ENCODE data around the gene DNAH6. TPM values are rescaled to one million over a fixed set of nuclear protein-coding genes. Genes with fewer than 3 reads are reported as not detected.
"Not testable (repeated sequence)": the region's sequence is repeated elsewhere in the genome, so short reads cannot be mapped to it uniquely, and the experiment has no call there.

The DNAH6 gene
- total and polyA plus RNA-seq, 2 of the 13 experiments (the other 11 are each of a cell fraction or from before 2014, with no cell fraction given), result 0.01 TPM; not detected in 1

- intact Hi-C loops (cut with micrococcal nuclease; ENCODE audit: unreplicated experiment), result loop anchor here (5.0 kb wide), 1 partner anchor 371 kb away; no protein-coding TSS in a partner anchor
- H3K4me3 ChIP-seq (replicated peaks in 1 of 3; ENCODE audit: insufficient read depth in 1 of 3, low read depth in 2 of 3, low read length in 3 of 3); ATAC-seq; H3K9ac ChIP-seq (ENCODE audit: insufficient read depth, low read depth, low read length); DNase-seq (ENCODE audit: low spot score); CTCF ChIA-PET (ENCODE audit: low intra/inter-chr PET ratio, low total read pairs); H3K4me1 ChIP-seq (ENCODE audit: insufficient read depth, low read length); H3K79me2 ChIP-seq (ENCODE audit: insufficient read depth, low read length); BruUV-seq (replicated peaks); FAIRE-seq; H3K4me2 ChIP-seq (ENCODE audit: low read depth, low read length); H2AFZ ChIP-seq (ENCODE audit: low read length); in situ Hi-C loops (cut with HindIII; ENCODE audit: extremely low pct_ligation_motif_present, low pct_unique_long_range_greater_than_20kb); POLR2A ChIA-PET; H3K27ac ChIP-seq (ENCODE audit: extremely low read length, insufficient read depth, low read length); H4K20me1 ChIP-seq (ENCODE audit: insufficient read depth, low read length); H3K9me3 ChIP-seq (ENCODE audit: low read length); H3K36me3 ChIP-seq (replicated peaks in 1 of 2; ENCODE audit: control insufficient read depth in 1 of 2, insufficient read depth in 2 of 2, low read length in 2 of 2); TF ChIP-seq TCF12 (CRISPR knock-in tag; IDR thresholded peaks at IDR 0.05): not testable (repeated sequence)
- H3K27me3 ChIP-seq (ENCODE audit: control insufficient read depth in 1 of 2, insufficient read depth in 2 of 2, low read length in 2 of 2), result peaks cover 0 to 19% of the 10 kb centered on the region in 2 experiments; a peak in 3 of 5 replicates
- WGBS (ENCODE audit: low lambda C conversion rate), result 83% methylated on average over 4 of the region's 4 CpGs
- TF ChIP-seq TBX3 (IDR thresholded peaks at IDR 0.05; ENCODE audit: borderline replicate concordance) (peak; percentile 33; the same call in 1 of the 2 replicates), TCF12 (IDR thresholded peaks at IDR 0.05) (peak; percentile 100), RAD51 (IDR thresholded peaks at IDR 0.05; ENCODE audit: borderline replicate concordance) (0 out of 2 replicates have a peak, but pooled peaks have one; percentile 9)
These were observed 352.0 kb downstream of the DNAH6 start for GRCh38 chr2:84868327-84868726.

Other genes starting within 250 kb of the DNAH6 start
- 121 and 177 TPM in 2 replicates for gene SUCLG1, start 57.2 kb upstream of the DNAH6 start, total RNA-seq (2016; rRNA removed; fragmentation: Illumina TruSeq; extraction: Trizol)
- gene SUCLG1, start 57.2 kb upstream of the DNAH6 start, polyA plus RNA-seq (2011; rRNA removed), result 45.3 and 58.7 TPM in 2 replicates